OCI-LY1 (cell line): ENCODE data around the gene ALOX15.

Source experiments
- H2AFZ ChIP-seq: fragments of 200-600 bp; sonication (generic), shearing (Covaris generic); 2 replicates; pipeline ENCODE4 v1.6.0; 2014; ENCODE audit warnings: antibody characterized with exemption, mild to moderate bottlenecking, low read length
- H3F3A ChIP-seq: fragments of 200-600 bp; sonication (generic), shearing (Covaris generic); 2 replicates; pipeline ENCODE4 v1.6.0; 2014; ENCODE audit warnings: mild to moderate bottlenecking, antibody characterized with exemption, low read length, moderate library complexity; ENCODE audit not compliant: insufficient read depth
- H3K27ac ChIP-seq: fragments of 200-600 bp; sonication (generic); 2 replicates; pipeline ENCODE4 v1.5.1; 2014; ENCODE audit warnings: low read length, mixed run types, mild to moderate bottlenecking, low read depth; ENCODE audit not compliant: poor library complexity, severe bottlenecking
- H3K27me3 ChIP-seq: fragments of 200-600 bp; sonication (generic); 2 replicates; pipeline ENCODE4 v1.6.0; 2014; ENCODE audit warnings: antibody characterized with exemption, mild to moderate bottlenecking, low read length, moderate library complexity; ENCODE audit not compliant: insufficient read depth
- H3K36me3 ChIP-seq: fragments of 200-600 bp; sonication (generic); 2 replicates; pipeline ENCODE4 v1.6.1; 2014; ENCODE audit warnings: mild to moderate bottlenecking, antibody characterized with exemption, low read length, moderate library complexity, mixed read lengths; ENCODE audit not compliant: insufficient read depth
- H3K4me1 ChIP-seq: fragments of 200-600 bp; sonication (generic); 2 replicates; pipeline ENCODE4 v1.5.1; 2014; ENCODE audit warnings: mild to moderate bottlenecking, low read length, moderate library complexity; ENCODE audit not compliant: insufficient read depth, severe bottlenecking
- H3K4me2 ChIP-seq: fragments of 200-600 bp; sonication (generic), shearing (Covaris generic); 2 replicates; pipeline ENCODE4 v1.6.1; 2014; ENCODE audit warnings: low read length
- H3K4me3 ChIP-seq: fragments of 200-600 bp; sonication (generic); 2 replicates; pipeline ENCODE4 v1.5.1; 2014; ENCODE audit warnings: low read length, low read depth, mild to moderate bottlenecking, mixed read lengths; ENCODE audit not compliant: poor library complexity, severe bottlenecking
- H3K79me2 ChIP-seq: fragments of 200-600 bp; shearing (Covaris generic); 2 replicates; pipeline ENCODE4 v1.6.1; 2016; ENCODE audit warnings: mixed run types, low read length, mixed read lengths; ENCODE audit not compliant: insufficient read depth
- H3K9ac ChIP-seq: fragments of 200-600 bp; sonication (generic), shearing (Covaris generic); 2 replicates; pipeline ENCODE4 v1.6.1; 2014; ENCODE audit warnings: mild to moderate bottlenecking, low read length, mixed read lengths
- H3K9me2 ChIP-seq: fragments of 200-600 bp; sonication (generic), shearing (Covaris generic); 2 replicates; pipeline ENCODE4 v1.6.1; 2014; ENCODE audit warnings: low read depth, mild to moderate bottlenecking, low read length, mixed read lengths
- H3K9me3 ChIP-seq: fragments of 200-600 bp; shearing (Covaris generic); 2 replicates; pipeline ENCODE4 v1.6.1; 2014; ENCODE audit warnings: low read length, mixed read lengths
- H4K20me1 ChIP-seq: fragments of 200-600 bp; sonication (generic), shearing (Covaris generic); 2 replicates; pipeline ENCODE4 v1.6.0; 2016; ENCODE audit warnings: mild to moderate bottlenecking, low read length; ENCODE audit not compliant: insufficient read depth
- EZH2 ChIP-seq: fragments of 200-600 bp; sonication (generic), shearing (Covaris generic); IDR thresholded peaks from 2 replicates; pipeline ENCODE4 v1.8.0; 2017; ENCODE audit warnings: borderline replicate concordance, mixed run types, mild to moderate bottlenecking, antibody characterized with exemption, low read length, moderate library complexity, mixed read lengths
- TF ChIP-seq, protein P1 (sequence below): fragments of 200-600 bp; sonication (generic), shearing (Covaris generic); IDR thresholded peaks from 2 replicates; pipeline ENCODE4 v1.5.1; 2017; ENCODE audit warnings: mild to moderate bottlenecking, antibody characterized with exemption, low read length, moderate library complexity, mixed read lengths

Gene ALOX15

DNA sequence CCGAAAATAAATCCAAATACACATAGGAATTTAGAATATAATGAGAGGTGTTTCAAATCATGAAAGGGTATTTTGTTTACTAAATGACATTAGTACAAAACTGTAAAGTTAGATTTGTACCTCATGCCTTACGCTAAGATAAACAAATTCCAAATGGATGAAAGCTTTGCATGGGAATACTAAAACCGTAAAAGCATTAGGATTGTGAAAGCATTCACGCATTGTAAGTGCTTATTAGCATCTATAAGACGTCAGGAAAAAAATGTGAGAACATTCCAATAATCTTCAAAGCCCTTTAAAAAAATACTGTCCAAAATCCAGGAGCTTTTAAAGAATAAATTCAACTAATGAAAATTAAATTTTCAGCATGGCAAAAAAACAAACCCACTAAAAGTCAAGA is 24.8 kb upstream of the ALOX15 start:
- H3K4me1 ChIP-seq: no peaks in the 10 kb centered on the region
- H4K20me1 ChIP-seq: no peaks in the 10 kb centered on the region
- H3K79me2 ChIP-seq: no peaks in the 10 kb centered on the region
- H3F3A ChIP-seq: no peaks in the 10 kb centered on the region
- H3K4me3 ChIP-seq: no peak overlapping the region
- no peaks in the 10 kb centered on the region for H3K9me3 ChIP-seq
- no peaks in the 10 kb centered on the region for H3K9me2 ChIP-seq
- H3K27me3 ChIP-seq: no peaks in the 10 kb centered on the region
- peaks cover 17% of the 10 kb centered on the region for H3K36me3 ChIP-seq
- TF ChIP-seq, protein P1, sequence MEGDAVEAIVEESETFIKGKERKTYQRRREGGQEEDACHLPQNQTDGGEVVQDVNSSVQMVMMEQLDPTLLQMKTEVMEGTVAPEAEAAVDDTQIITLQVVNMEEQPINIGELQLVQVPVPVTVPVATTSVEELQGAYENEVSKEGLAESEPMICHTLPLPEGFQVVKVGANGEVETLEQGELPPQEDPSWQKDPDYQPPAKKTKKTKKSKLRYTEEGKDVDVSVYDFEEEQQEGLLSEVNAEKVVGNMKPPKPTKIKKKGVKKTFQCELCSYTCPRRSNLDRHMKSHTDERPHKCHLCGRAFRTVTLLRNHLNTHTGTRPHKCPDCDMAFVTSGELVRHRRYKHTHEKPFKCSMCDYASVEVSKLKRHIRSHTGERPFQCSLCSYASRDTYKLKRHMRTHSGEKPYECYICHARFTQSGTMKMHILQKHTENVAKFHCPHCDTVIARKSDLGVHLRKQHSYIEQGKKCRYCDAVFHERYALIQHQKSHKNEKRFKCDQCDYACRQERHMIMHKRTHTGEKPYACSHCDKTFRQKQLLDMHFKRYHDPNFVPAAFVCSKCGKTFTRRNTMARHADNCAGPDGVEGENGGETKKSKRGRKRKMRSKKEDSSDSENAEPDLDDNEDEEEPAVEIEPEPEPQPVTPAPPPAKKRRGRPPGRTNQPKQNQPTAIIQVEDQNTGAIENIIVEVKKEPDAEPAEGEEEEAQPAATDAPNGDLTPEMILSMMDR: no peak
- no peak for TF ChIP-seq EZH2
- H2AFZ ChIP-seq: no peak overlapping the region
- no peak overlapping the region for H3K4me2 ChIP-seq
- no peak overlapping the region for H3K9ac ChIP-seq
- no peak overlapping the region for H3K27ac ChIP-seq

DNA sequence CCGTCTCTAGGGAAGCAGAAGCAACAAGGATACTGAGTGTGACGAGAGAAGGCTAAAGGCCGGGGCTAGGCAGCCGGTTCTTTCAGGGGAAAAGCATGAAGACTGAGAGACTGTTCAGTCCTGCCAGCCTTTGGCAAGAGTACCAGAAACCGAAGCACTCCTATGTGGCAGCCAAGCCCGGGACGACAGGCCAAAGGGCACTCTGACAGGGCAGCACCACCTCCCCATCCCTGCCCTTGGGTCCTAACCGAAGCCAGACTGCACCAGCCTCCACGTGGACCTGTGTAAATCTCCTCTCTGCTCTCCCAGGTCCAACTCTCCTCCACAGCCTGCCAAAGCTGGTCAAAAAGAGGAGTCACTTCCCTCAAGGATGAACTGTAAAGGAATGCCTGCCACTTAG is 23.5 kb upstream of the ALOX15 start:
- Histone ChIP-seq H3F3A (no peaks in the 10 kb centered on the region), H2AFZ (no peak overlapping the region), H3K27me3 (no peaks in the 10 kb centered on the region), H3K9me2 (no peaks in the 10 kb centered on the region), H3K36me3 (peaks cover 5% of the 10 kb centered on the region), H3K4me2 (no peak overlapping the region), H3K27ac (no peak overlapping the region), H3K9ac (no peak overlapping the region), H3K4me3 (no peak overlapping the region), H3K79me2 (no peaks in the 10 kb centered on the region), H4K20me1 (no peaks in the 10 kb centered on the region), H3K4me1 (no peaks in the 10 kb centered on the region), H3K9me3 (no peaks in the 10 kb centered on the region)
- TF ChIP-seq EZH2: no peak
- TF ChIP-seq, protein P1: no peak

DNA sequence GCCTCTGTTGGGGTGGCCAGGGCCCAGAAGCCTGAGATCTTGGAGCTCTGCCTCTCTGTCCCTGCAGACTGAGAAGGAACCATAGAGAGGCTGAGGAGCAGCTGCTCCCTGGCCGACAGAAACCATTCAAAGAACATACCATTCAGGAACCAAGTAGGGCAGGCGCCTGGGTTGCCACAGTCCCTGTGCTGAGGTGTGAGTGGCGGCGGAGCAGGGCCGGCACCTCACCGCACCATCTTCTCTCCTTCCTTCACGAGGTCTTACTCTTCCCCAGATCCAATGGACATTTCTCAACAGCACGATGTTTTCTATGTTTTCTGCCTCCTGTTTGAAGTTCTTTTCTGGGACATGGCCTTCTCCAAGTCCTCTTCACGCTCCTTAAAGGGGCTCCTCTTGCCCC is 22.8 kb upstream of the ALOX15 start:
- H3K4me1 ChIP-seq: no peaks in the 10 kb centered on the region
- H3K79me2 ChIP-seq: no peaks in the 10 kb centered on the region
- H3F3A ChIP-seq: no peaks in the 10 kb centered on the region
- no peaks in the 10 kb centered on the region for H3K9me2 ChIP-seq
- no peak overlapping the region for H3K4me3 ChIP-seq
- no peak overlapping the region for H2AFZ ChIP-seq
- H4K20me1 ChIP-seq: no peaks in the 10 kb centered on the region
- TF ChIP-seq EZH2: no peak
- TF ChIP-seq, protein P1: no peak
- no peak overlapping the region for H3K9ac ChIP-seq
- no peaks in the 10 kb centered on the region for H3K9me3 ChIP-seq
- no peak overlapping the region for H3K4me2 ChIP-seq
- no peaks in the 10 kb centered on the region for H3K27me3 ChIP-seq
- H3K36me3 ChIP-seq: no peaks in the 10 kb centered on the region; the same call in 1 of the 2 replicates
- H3K27ac ChIP-seq: no peak overlapping the region
